CD4-positive, alpha-beta T cell treated with Interleukin-4 for 4 hours (primary cell): ENCODE results near the gene TBC1D19.
A peak's percentile ranks its signal among the peaks of the same experiment; 100 is the strongest.

Experiments used
- DNase-seq: peaks from one replicate; pipeline ENCODE4 v3.0.0-alpha.2; 2020

TBC1D19 gene

GRCh38 chr4:26785312-26785711 is 201.4 kb downstream of the TBC1D19 start:
- DNase-seq = no peak

- DNase-seq = no peak
These were observed 201.9 kb downstream of the TBC1D19 start for GRCh38 chr4:26785810-26786209.

GRCh38 chr4:26786916-26787315 is 203.0 kb downstream of the TBC1D19 start:
- no peak for DNase-seq

DNA sequence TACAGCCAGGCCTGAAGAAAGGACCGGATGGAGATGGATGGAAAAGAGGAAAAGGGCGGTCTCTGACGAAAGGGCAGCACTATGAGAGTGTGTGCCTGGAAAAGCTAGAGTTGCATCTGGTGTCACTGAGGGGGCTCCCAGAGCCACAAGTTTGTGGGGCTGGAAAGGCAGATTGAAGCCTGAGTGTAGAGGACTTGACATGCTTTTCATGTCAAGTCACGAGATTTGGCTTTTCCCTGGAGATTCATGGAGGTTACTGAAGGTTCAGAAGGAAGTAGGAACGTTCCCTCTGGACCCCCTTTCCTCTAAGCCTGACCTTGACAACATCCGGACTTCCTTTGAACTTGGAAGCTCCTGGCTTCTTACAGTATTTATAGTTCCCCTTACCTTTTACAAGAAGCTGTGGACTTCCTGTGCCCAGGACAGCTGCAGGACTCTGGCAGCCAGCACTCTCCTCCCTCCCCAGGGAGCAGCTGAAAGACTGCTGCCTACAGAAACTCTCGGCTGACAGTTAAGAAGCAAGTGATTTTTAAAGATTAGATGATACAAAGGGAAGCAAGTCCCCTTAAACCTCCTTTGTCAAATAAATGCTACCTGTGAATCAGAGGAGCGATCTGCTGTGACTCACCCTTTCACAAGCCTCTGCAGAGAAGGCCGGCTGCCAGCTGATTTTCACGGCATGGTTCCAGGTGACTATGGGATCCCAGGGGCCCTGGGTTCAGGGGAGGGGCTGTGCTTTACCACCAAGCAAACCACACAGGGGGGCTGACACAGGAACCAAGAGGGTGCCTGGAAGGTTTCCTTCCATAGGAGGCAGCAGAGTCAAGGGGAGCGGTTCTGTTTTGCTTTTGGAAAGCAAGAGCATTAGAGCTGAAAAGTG is 203.8 kb downstream of the TBC1D19 start:
- DNase-seq = peak; percentile 21

DNA sequence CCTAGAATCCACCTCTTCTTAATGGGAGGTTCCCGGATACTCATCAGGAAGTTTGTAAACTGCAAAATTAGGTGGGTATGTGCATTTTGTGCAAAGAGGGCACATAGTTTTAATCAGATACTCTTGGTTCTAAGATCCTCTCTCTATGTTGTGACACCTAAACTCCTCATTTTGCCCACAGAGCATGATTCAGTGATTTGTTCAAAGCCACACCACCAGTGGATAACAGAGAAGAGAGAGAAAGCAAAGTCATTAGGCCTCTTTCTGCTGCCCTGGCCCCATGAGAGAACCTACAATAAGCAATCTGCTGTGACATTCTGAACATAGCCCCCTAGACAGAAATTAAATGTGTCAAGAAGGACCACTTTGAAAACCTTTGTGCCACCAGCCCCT is 204.5 kb downstream of the TBC1D19 start:
- DNase-seq = no peak

- no peak for DNase-seq
These were observed 205.3 kb downstream of the TBC1D19 start for GRCh38 chr4:26789208-26789607.

GRCh38 chr4:26791346-26791745 is 207.5 kb downstream of the TBC1D19 start:
- DNase-seq = no peak

GRCh38 chr4:26792639-26793038 is 208.8 kb downstream of the TBC1D19 start:
- DNase-seq = no peak

DNA sequence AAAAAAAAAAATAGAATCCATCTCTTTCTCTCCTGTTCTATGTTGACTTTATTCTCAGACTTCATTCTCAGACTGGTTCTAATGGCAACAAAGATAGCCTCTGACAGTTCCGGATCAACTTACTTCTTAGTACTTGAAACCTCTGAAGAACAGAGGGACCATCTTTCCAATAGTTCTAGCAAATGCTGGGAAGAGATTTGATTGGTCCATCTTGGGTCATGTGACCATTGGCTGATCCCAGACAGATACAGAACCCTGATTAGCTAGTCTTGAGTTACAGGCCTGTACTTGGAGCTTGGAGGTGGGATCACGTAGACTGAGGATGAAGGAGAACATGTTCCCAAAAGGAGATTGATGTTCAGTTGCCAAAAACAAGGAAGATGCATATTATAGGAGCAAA is 209.9 kb downstream of the TBC1D19 start:
- no peak for DNase-seq

DNA sequence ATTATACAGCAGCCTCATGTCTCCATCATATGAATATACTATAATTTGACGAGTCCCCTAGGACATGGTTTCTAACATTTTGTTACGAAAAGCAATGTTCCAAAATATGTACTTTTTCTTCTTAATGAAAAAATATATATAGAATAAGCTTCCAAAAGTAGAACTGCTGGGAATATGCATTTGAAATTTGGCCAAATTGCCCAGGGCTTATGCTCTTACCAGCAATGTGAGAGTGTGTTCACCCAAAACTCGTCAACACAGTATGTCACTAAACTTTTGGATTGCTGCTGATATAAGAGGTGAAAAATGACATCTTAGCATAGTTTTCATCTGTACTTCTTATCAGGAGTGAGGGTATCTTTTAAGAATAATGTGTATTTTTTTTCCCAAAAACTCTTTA is 212.2 kb downstream of the TBC1D19 start:
- no peak for DNase-seq

DNA sequence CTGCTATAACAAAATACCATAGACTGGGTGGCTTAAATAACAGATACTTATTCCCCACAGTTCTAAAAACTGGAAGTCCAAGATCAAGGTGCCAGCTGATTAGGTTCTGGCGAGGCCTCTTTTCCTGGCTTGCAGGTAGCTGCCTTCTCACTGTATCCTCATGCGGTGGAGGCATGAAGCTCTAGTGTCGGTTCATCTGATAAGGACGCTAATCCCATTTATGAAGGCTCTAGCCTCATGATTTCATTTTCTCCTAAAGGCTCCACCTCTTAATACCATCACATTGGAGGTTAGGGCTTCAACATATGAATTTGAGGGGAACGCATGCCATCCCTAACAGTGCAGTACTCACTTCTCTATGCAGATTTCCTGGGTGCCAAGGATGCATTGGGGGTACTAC is 218.9 kb downstream of the TBC1D19 start:
- no peak for DNase-seq

DNA sequence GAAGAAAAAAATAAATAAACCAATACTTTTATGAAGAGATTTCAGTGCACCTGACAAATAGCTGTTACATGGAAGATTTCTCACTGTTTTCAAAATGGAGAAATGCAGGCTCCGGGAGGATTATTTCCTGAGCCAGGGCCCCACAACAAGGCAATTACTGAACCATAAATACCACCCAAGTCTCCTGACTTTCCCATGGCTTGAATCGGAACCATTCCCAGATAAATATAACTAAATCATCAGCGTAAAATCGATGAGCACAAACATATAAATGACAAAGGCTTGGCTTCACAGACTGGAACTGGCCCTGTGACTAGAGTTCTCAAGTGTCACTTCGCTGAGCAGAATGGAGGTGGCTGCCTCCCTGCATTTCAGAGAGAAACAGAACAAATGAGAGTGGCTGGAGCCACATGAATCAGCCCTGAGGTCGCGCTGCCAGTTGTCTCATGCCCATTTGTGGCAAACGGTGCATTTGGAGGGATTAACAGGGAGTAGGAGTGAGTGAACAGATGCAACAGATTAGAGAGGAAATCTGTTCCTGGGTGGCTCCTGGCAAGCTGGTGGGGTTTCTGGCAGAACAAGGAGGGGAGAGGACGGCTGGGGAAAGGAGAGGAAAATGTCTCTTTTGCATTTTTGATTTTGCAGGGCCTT is 219.5 kb downstream of the TBC1D19 start:
- no peak for DNase-seq

DNA sequence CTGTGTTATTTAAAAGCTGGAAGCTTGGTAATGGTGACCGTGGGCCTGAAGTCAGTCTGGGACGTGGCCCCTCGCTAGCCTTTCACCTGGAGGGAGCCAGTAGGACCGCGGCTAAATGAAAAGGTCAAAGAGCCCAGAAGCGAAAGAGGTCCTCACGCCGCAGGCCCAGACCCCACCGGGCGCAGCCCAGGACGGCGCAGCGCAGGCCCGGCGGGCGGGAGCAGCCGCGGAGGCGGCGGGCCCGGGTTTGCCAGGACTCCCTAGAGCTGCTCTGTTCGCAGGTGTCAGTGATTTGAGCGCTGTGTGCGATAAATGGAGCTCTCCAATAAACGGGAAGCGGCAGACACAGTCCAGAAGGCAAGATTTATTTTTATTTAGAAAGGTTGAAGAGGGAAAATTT is 220.6 kb downstream of the TBC1D19 start:
- no peak for DNase-seq

DNA sequence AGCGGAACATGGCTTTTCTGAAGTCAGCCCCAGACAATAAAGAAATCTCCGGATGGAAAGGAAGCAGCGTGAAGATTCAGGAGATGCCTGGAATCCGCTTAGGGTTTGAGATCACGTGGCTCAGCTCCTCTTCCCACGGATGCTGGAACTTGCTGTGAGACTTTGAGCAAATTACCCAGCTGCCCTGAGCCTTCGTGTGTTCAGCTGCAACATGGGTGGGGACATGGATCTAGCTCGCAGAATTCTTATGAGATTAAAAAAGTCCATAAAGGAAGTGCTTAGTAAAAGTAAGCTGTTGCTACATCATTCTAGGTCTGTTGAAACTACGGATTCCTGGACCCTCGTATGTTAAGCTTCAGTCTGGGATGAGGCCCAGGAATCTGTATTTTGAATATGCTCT is 221.0 kb downstream of the TBC1D19 start:
- DNase-seq = no peak
